GM19452 (cell line): Measurements from ENCODE around the gene CDKAL1.

Experiments used
- ATAC-seq: cut with Tn5 transposase; IDR thresholded peaks from one replicate; pipeline ENCODE4 v1.9.1; 2021; ENCODE audit not compliant: unreplicated experiment

The CDKAL1 gene

GRCh38 chr6:21121636-21122136, 587.4 kb downstream of the CDKAL1 start:
- no peak for ATAC-seq

- ATAC-seq, result no peak
Observed at GRCh38 chr6:21123507-21124436, 589.5 kb downstream of the CDKAL1 start.

DNA sequence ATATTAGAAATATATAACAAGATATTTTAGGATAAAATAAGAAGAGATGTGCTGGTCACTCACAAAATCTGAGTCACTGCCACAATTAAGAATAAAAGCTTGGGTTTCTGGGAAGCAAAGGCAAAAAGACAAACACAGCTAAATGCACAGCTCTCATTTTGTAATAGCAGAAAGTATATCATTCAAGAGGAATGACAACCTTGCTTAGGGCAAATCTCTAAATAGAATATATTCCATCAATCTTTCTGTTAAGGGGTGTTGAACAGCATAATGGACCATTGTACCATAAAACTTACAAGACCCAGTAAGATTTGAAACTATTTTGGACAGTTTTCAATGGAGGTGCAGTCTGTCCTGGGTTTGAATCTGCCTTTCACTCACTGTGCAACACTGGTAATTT, 594.3 kb downstream of the CDKAL1 start:
- no peak for ATAC-seq

- no peak for ATAC-seq
Observed at GRCh38 chr6:21131406-21131805, 597.1 kb downstream of the CDKAL1 start.

DNA sequence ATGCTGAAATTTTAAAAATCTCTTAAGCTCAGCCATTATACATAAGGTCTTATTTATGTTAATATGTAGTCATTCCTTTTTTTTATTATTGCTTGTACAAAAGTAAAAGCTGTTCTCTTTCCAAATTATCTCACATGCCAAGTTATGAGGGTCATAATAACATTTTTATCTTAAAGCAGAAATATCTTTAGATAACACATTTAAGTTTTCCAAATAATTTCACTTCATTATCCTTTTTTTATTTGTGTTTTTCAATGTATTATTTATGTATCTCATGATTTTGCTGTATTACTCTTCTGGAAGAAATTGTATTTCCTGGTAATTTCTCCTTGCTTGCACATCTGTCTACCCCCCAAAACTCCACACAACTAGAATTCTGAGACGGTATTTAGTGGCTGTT, 598.2 kb downstream of the CDKAL1 start:
- no peak for ATAC-seq

- no peak for ATAC-seq
Observed at GRCh38 chr6:21132856-21133838, 598.9 kb downstream of the CDKAL1 start.

GRCh38 chr6:21133901-21134300, 599.6 kb downstream of the CDKAL1 start:
- ATAC-seq, result no peak

GRCh38 chr6:21134356-21134755, 600.1 kb downstream of the CDKAL1 start:
- no peak for ATAC-seq

DNA sequence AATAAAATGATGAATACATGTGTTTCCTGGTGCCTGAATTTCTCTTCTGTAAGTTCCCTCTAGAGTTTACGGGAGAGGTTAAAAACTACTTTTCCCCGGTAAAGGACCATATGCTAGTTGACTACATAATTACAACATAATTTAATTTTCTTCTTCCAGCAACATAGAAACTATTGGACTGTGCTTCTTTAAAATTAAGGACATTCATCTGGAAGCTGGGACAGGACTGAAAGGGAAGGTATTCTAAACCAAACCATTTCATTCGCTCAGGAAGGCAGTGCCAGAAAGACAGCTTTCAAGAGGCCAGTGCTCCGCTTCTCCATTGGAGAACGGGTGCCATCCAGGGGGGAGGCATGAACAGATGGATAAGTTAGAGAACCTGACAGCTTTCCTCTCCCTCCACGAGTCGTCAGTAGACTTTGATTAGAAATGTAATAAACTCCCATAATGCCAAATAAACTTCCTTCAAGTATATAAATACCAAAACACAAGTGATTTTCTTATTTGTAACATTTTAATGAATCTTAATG, 601.3 kb downstream of the CDKAL1 start:
- ATAC-seq, result no peak

DNA sequence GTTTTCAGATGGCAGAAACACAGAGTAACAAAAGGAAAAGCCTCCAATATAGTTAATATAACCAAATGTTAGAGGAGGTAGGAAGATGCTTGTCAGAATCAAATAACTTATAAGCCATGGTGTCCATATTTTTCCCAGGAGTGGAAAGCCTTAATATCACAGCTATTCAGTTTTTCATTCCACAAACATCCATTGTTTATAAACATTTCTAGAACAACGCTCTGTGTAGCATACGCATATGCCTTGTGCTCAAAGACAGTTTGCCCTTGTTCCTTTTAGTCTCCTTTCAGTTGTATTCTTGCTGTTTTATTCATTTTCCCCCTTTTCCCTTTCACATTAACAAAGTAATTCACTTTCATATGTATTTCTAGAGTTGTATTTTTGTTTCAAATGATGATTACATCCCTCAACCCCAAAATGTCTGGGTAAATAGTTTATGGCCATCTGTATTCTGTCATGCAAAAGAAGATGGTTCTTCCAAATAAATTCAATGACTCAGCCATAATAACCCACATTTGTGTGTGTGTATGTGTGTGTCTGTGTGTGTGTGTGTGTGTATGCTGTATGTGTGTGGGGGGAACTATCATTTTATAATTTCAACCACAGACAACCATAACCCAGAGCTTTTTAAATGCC, 603.6 kb downstream of the CDKAL1 start:
- ATAC-seq, result no peak

- no peak for ATAC-seq
Observed at GRCh38 chr6:21138336-21139069, 604.2 kb downstream of the CDKAL1 start.

GRCh38 chr6:21140966-21141365, 606.7 kb downstream of the CDKAL1 start:
- no peak for ATAC-seq

- ATAC-seq, result no peak
Observed at GRCh38 chr6:21141616-21142303, 607.5 kb downstream of the CDKAL1 start.

GRCh38 chr6:21142741-21143140, 608.5 kb downstream of the CDKAL1 start:
- ATAC-seq, result no peak

DNA sequence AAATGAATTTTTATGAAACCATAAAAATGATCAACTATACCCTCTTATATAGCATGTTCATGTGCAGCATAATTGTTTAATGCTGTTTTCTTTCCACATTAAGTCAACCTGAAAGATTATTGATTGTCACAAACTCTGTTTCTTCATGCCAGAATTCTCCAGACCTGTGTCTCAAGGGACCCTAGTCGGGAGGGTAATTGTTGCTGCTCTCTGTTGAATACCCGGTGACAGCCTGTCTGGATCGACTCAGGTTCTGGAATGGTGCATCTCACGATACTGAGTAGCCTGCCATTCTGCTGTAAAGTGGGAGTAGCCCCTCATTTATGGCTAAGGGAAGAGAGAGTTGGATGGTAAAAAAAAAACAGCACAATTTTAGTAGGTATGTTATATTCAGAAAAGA, 609.4 kb downstream of the CDKAL1 start:
- no peak for ATAC-seq

DNA sequence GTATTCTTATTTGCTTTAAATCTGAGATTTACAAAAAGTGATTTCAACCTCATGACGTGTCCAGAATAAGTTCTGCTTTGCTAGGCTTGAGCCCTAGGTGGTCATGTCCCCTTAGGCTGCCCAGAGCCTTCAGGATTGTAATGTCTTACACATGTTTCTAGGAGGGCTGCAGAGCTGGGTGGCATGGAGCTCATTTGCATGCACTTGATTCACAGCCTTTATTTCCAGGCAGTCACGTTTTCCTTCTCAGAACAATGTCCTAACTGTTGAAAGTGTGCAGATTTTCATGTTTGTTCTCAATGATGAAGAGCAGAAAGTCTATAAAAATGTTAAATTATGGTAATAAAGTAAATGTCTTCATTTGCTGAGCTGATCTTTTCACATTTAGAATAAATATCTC, 610.7 kb downstream of the CDKAL1 start:
- no peak for ATAC-seq

- no peak for ATAC-seq
Observed at GRCh38 chr6:21147995-21148394, 613.7 kb downstream of the CDKAL1 start.

DNA sequence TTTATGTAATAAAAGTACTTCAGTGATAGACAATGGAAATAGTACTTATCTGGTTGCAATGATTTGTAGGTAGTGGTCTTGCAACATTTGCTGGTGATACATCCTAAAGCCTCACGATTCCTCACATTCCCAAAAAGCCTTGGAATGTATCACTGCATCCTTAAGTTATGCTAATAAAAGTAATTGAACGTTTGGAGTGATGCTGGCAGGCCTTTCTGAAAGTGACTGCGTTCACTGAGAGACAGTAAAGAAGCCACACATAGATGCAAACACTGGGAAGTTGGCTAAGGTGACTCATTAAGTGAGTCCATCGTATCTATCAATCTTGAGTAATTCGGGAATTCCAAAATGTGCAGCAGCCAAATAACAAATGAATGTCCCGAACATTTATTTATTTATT, 615.2 kb downstream of the CDKAL1 start:
- no peak for ATAC-seq

- ATAC-seq, result no peak
Observed at GRCh38 chr6:21150667-21151066, 616.4 kb downstream of the CDKAL1 start.
